ENCODE results near the gene TMPRSS13.
"Not testable (repeated sequence)": the region's sequence is repeated elsewhere in the genome, so short reads cannot be mapped to it uniquely, and the experiment has no call there.

The TMPRSS13 gene

GRCh38 chr11:117962826-117963225 lies 33.6 kb upstream of the TMPRSS13 start:
- ATAC-seq (replicated peaks) (no peak), DNase-seq (no peak)
- no peaks in the 10 kb centered on the region for H3K27me3 Mint-ChIP-seq
- H3K27ac Mint-ChIP-seq, result no peak overlapping the region
- H3K4me1 Mint-ChIP-seq (ENCODE audit: low read depth in 2 of 2), result peaks cover 22 to 38% of the 10 kb centered on the region in 2 donors
- peaks cover 3% of the 10 kb centered on the region for H3K36me3 Mint-ChIP-seq (ENCODE audit: insufficient read depth)
- H3K4me3 Mint-ChIP-seq, result no peak overlapping the region
- peaks cover 0 to 6% of the 10 kb centered on the region in 2 donors for H3K9me3 Mint-ChIP-seq

- Mint-ChIP-seq H3K4me1 (ENCODE audit: low read depth in 2 of 2) (peaks cover 22 to 37% of the 10 kb centered on the region in 2 donors), H3K4me3 (no peak overlapping the region), H3K36me3 (ENCODE audit: insufficient read depth) (peaks cover 3% of the 10 kb centered on the region), H3K27me3 (no peaks in the 10 kb centered on the region), H3K27ac (no peak overlapping the region), H3K9me3 (peaks cover 0 to 6% of the 10 kb centered on the region in 2 donors)
- ATAC-seq (replicated peaks) (no peak), DNase-seq (no peak)
Observed at GRCh38 chr11:117961896-117962295, 32.7 kb upstream of the TMPRSS13 start.

GRCh38 chr11:117960406-117960805 lies 31.2 kb upstream of the TMPRSS13 start:
- Mint-ChIP-seq H3K4me3 (no peak overlapping the region), H3K27ac (no peak overlapping the region), H3K27me3 (no peaks in the 10 kb centered on the region), H3K4me1 (ENCODE audit: low read depth in 2 of 2) (peaks cover 24 to 40% of the 10 kb centered on the region in 2 donors), H3K9me3 (peaks cover 0 to 6% of the 10 kb centered on the region in 2 donors), H3K36me3 (ENCODE audit: insufficient read depth) (peaks cover 3% of the 10 kb centered on the region)
- DNase-seq (no peak), ATAC-seq (replicated peaks) (no peak)

GRCh38 chr11:117959438-117960149 lies 30.4 kb upstream of the TMPRSS13 start:
- DNase-seq, result no peak
- H3K27ac Mint-ChIP-seq, result peak overlapping the region in 1 of 2 donors; percentile 70
- no peaks in the 10 kb centered on the region for H3K27me3 Mint-ChIP-seq
- H3K36me3 Mint-ChIP-seq (ENCODE audit: insufficient read depth), result peaks cover 3% of the 10 kb centered on the region
- ATAC-seq (replicated peaks), result no peak
- peaks cover 0 to 6% of the 10 kb centered on the region in 2 donors for H3K9me3 Mint-ChIP-seq
- peak overlapping the region in 1 of 2 donors; percentile 54 for H3K4me3 Mint-ChIP-seq
- H3K4me1 Mint-ChIP-seq (ENCODE audit: low read depth in 2 of 2), result peaks cover 24 to 40% of the 10 kb centered on the region in 2 donors

- H3K4me1 Mint-ChIP-seq (ENCODE audit: low read depth in 2 of 2), result peaks cover 28 to 44% of the 10 kb centered on the region in 2 donors
- peaks cover 0 to 6% of the 10 kb centered on the region in 2 donors for H3K9me3 Mint-ChIP-seq
- DNase-seq, result no peak
- no peak overlapping the region for H3K4me3 Mint-ChIP-seq
- peak overlapping the region in 1 of 2 donors; percentile 70 for H3K27ac Mint-ChIP-seq
- peaks cover 3% of the 10 kb centered on the region for H3K36me3 Mint-ChIP-seq (ENCODE audit: insufficient read depth)
- no peaks in the 10 kb centered on the region for H3K27me3 Mint-ChIP-seq
- no peak for ATAC-seq (replicated peaks)
Observed at GRCh38 chr11:117958949-117959348, 29.7 kb upstream of the TMPRSS13 start.

GRCh38 chr11:117953024-117953671 lies 23.9 kb upstream of the TMPRSS13 start:
- Mint-ChIP-seq H3K9me3 (no peaks in the 10 kb centered on the region), H3K4me1 (ENCODE audit: low read depth in 2 of 2) (peaks cover 56 to 60% of the 10 kb centered on the region in 2 donors), H3K36me3 (ENCODE audit: insufficient read depth) (peaks cover 6% of the 10 kb centered on the region), H3K27me3 (no peaks in the 10 kb centered on the region), H3K27ac (peak overlapping the region; percentile 96), H3K4me3 (peak overlapping the region; percentile 87 to 94)
- ATAC-seq (replicated peaks) (peak; percentile 34), DNase-seq (no peak)

GRCh38 chr11:117950993-117951961 lies 22.1 kb upstream of the TMPRSS13 start:
- H3K4me3 Mint-ChIP-seq, result peak overlapping the region; percentile 87 to 94
- peaks cover 6% of the 10 kb centered on the region for H3K36me3 Mint-ChIP-seq (ENCODE audit: insufficient read depth)
- H3K27me3 Mint-ChIP-seq, result no peaks in the 10 kb centered on the region
- peaks cover 64 to 67% of the 10 kb centered on the region in 2 donors for H3K4me1 Mint-ChIP-seq (ENCODE audit: low read depth in 2 of 2)
- DNase-seq, result peak in 2 of 3 experiments; percentile 29 to 52
- H3K9me3 Mint-ChIP-seq, result no peaks in the 10 kb centered on the region
- H3K27ac Mint-ChIP-seq, result peak overlapping the region; percentile 96
- peak; percentile 61 for ATAC-seq (replicated peaks)

- peak; percentile 69 for ATAC-seq (replicated peaks)
- Mint-ChIP-seq H3K27me3 (no peaks in the 10 kb centered on the region), H3K4me3 (peak overlapping the region; percentile 87 to 94), H3K36me3 (ENCODE audit: insufficient read depth) (peaks cover 6% of the 10 kb centered on the region), H3K9me3 (no peaks in the 10 kb centered on the region), H3K4me1 (ENCODE audit: low read depth in 2 of 2) (peaks cover 64 to 67% of the 10 kb centered on the region in 2 donors), H3K27ac (peak overlapping the region; percentile 96)
- DNase-seq, result peak; percentile 66 to 73 (median 67)
Observed at GRCh38 chr11:117950301-117950700, 21.1 kb upstream of the TMPRSS13 start.

GRCh38 chr11:117949062-117949461 lies 19.9 kb upstream of the TMPRSS13 start:
- no peak for ATAC-seq (replicated peaks)
- Mint-ChIP-seq H3K9me3 (no peaks in the 10 kb centered on the region), H3K27me3 (no peaks in the 10 kb centered on the region), H3K36me3 (ENCODE audit: insufficient read depth) (peaks cover 6% of the 10 kb centered on the region), H3K4me3 (peak overlapping the region; percentile 87 to 94), H3K27ac (peak overlapping the region; percentile 96), H3K4me1 (ENCODE audit: low read depth in 2 of 2) (peaks cover 65 to 66% of the 10 kb centered on the region in 2 donors)
- DNase-seq, result no peak

GRCh38 chr11:117948466-117948865 lies 19.3 kb upstream of the TMPRSS13 start:
- H3K4me3 Mint-ChIP-seq, result peak overlapping the region; percentile 87 to 94
- not testable (repeated sequence) for H3K36me3 Mint-ChIP-seq (ENCODE audit: insufficient read depth)

GRCh38 chr11:117947751-117948150 lies 18.5 kb upstream of the TMPRSS13 start:
- not testable (repeated sequence) for ATAC-seq (replicated peaks); H3K27me3 Mint-ChIP-seq; DNase-seq; H3K36me3 Mint-ChIP-seq (ENCODE audit: insufficient read depth); H3K9me3 Mint-ChIP-seq
- Mint-ChIP-seq H3K4me3 (peak overlapping the region; percentile 53 to 66), H3K4me1 (ENCODE audit: low read depth in 2 of 2) (peaks cover 53 to 56% of the 10 kb centered on the region in 2 donors), H3K27ac (peak overlapping the region; percentile 83 to 96)

More at GRCh38 chr11:117948466-117948865, 19.3 kb upstream of the TMPRSS13 start:
- not testable (repeated sequence) for ATAC-seq (replicated peaks); DNase-seq; H3K9me3 Mint-ChIP-seq; H3K27me3 Mint-ChIP-seq
- H3K27ac Mint-ChIP-seq, result peak overlapping the region; percentile 96
- H3K4me1 Mint-ChIP-seq (ENCODE audit: low read depth in 2 of 2), result peaks cover 59 to 62% of the 10 kb centered on the region in 2 donors

GRCh38 chr11:117946842-117947526 lies 17.8 kb upstream of the TMPRSS13 start:
- peak overlapping the region; percentile 34 to 66 for H3K4me3 Mint-ChIP-seq
- H3K27me3 Mint-ChIP-seq, result no peaks in the 10 kb centered on the region
- peak; percentile 75 to 79 (median 78) for DNase-seq
- H3K4me1 Mint-ChIP-seq (ENCODE audit: low read depth in 2 of 2), result peaks cover 50 to 53% of the 10 kb centered on the region in 2 donors
- ATAC-seq (replicated peaks), result peak; percentile 20
- no peaks in the 10 kb centered on the region for H3K9me3 Mint-ChIP-seq
- H3K27ac Mint-ChIP-seq, result peak overlapping the region; percentile 13 to 83
- peaks cover 6% of the 10 kb centered on the region for H3K36me3 Mint-ChIP-seq (ENCODE audit: insufficient read depth)

Data from effector memory CD8-positive, alpha-beta T cell (primary cell).